Keratinocyte (primary cell): ENCODE measurements around the gene CAMKMT. TPM values are rescaled to one million over a fixed set of nuclear protein-coding genes. Genes with fewer than 3 reads are reported as not detected.

Experiments used
- DNase-seq: peaks from one replicate; pipeline ENCODE4 v3.0.0-alpha.2; 2011; ENCODE audit warnings: low read depth, missing footprints, low spot score
- FAIRE-seq: peaks from 2 replicates; lab custom pipeline; 2011; peaks lifted over from hg19 to GRCh38; lab: Jason Lieb, UNC
- H2AFZ ChIP-seq: 2 replicates; pipeline ENCODE4 v1.6.0; 2012; ENCODE audit warnings: low read length, control low read depth, inconsistent platforms; ENCODE audit not compliant: control insufficient read depth
- H3K27ac ChIP-seq: 2 replicates; pipeline ENCODE4 v1.5.1; 2011; ENCODE audit warnings: low read length; ENCODE audit not compliant: control insufficient read depth, insufficient read depth
- H3K27me3 ChIP-seq: 3 replicates; pipeline ENCODE4 v1.6.0; 2011; ENCODE audit warnings: low read length; ENCODE audit not compliant: control insufficient read depth, insufficient read depth; ENCODE audit errors: extremely low read depth
- H3K36me3 ChIP-seq, 2 experiments: 2 replicates in 1 of 2; 3 replicates in 1 of 2; pipeline ENCODE4 v1.5.1; 2011; ENCODE audit warnings: low read length in 2 of 2, mild to moderate bottlenecking in 1 of 2; ENCODE audit not compliant: control insufficient read depth in 2 of 2, insufficient read depth in 2 of 2; ENCODE audit errors: extremely low read depth in 1 of 2
- H3K4me1 ChIP-seq: 3 replicates; pipeline ENCODE4 v1.5.1; 2011; ENCODE audit warnings: low read length; ENCODE audit not compliant: control insufficient read depth, insufficient read depth; ENCODE audit errors: extremely low read depth
- H3K4me2 ChIP-seq: 3 replicates; pipeline ENCODE4 v1.6.0; 2011; ENCODE audit warnings: low read depth, low read length; ENCODE audit not compliant: control insufficient read depth, insufficient read depth; ENCODE audit errors: extremely low read depth
- H3K4me3 ChIP-seq, 3 experiments: fragments of 200-600 bp in 1 of 3; sonication (generic) in 1 of 3; 2 replicates in 2 of 3; 3 replicates in 1 of 3; pipeline ENCODE4 v1.5.1; 2011 to 2016; ENCODE audit warnings: low read length in 3 of 3, mild to moderate bottlenecking in 3 of 3, control low read depth in 2 of 3, inconsistent platforms in 1 of 3, low read depth in 1 of 3, mixed read lengths in 1 of 3, mixed run types in 1 of 3, moderate library complexity in 1 of 3; ENCODE audit not compliant: control insufficient read depth in 2 of 3, insufficient read depth in 2 of 3; ENCODE audit errors: extremely low read depth in 1 of 3
- H3K79me2 ChIP-seq: 2 replicates; pipeline ENCODE4 v1.6.0; 2012; ENCODE audit warnings: low read length; ENCODE audit not compliant: control insufficient read depth, insufficient read depth
- H3K9ac ChIP-seq: 3 replicates; pipeline ENCODE4 v1.6.0; 2011; ENCODE audit warnings: low read length; ENCODE audit not compliant: control insufficient read depth, insufficient read depth; ENCODE audit errors: extremely low read depth
- H3K9me1 ChIP-seq: 3 replicates; pipeline ENCODE4 v1.6.0; 2011; ENCODE audit warnings: low read length; ENCODE audit not compliant: control insufficient read depth, insufficient read depth; ENCODE audit errors: extremely low read depth
- H3K9me3 ChIP-seq: 2 replicates; pipeline ENCODE4 v1.5.1; 2012; ENCODE audit warnings: low read depth, low read length; ENCODE audit not compliant: control insufficient read depth
- H4K20me1 ChIP-seq: 3 replicates; pipeline ENCODE4 v1.6.0; 2011; ENCODE audit warnings: low read length; ENCODE audit not compliant: control insufficient read depth, insufficient read depth; ENCODE audit errors: extremely low read depth
- CTCF ChIP-seq, 3 experiments: IDR thresholded peaks in 1 of 3; conservative IDR thresholded peaks in 1 of 3; optimal IDR thresholded peaks in 1 of 3; 2 replicates in 2 of 3; 3 replicates in 1 of 3; pipeline versions ENCODE3 to v1.5.1; 2011; ENCODE audit warnings: low read length in 3 of 3, mild to moderate bottlenecking in 3 of 3, moderate library complexity in 2 of 3, control low read depth in 1 of 3, inconsistent platforms in 1 of 3; ENCODE audit not compliant: insufficient read depth in 2 of 3; ENCODE audit errors: extremely low read depth in 1 of 3
- EZH2 ChIP-seq: IDR thresholded peaks from one replicate; pipeline ENCODE4 v1.6.1; 2012; ENCODE audit warnings: inconsistent platforms, mild to moderate bottlenecking, low read length, moderate library complexity
- dilution Hi-C: fragments of 300-500 bp; cut with MboI; formaldehyde crosslinking; loops from one replicate; pipeline ENCODE4 v1.7.0; 2020; ENCODE audit warnings: low sequenced_read_pairs; ENCODE audit not compliant: extremely low pct_ligation_motif_present
- polyA plus RNA-seq, 5 experiments: library from polyadenylated mRNA; depleted of rRNA in 3 of 5; stranded (reverse) in 3 of 5; stranded (forward) in 1 of 5; unstranded in 1 of 5; fragments of >200 nt; gene quantifications; 1 replicate in 1 of 5; 2 replicates in 3 of 5; 3 replicates in 1 of 5; pipeline versions ENCODE4 v1.2.1 to v1.2.3, GENCODE V29; 2011 to 2012; ENCODE audit warnings: missing spikeins in 2 of 5, low read depth in 1 of 5, low replicate concordance in 1 of 5

Gene CAMKMT
- polyA plus RNA-seq, 1 donor (not counting 4 experiments of a cell fraction or from before 2014, with no cell fraction given) = 9.9 TPM

DNA sequence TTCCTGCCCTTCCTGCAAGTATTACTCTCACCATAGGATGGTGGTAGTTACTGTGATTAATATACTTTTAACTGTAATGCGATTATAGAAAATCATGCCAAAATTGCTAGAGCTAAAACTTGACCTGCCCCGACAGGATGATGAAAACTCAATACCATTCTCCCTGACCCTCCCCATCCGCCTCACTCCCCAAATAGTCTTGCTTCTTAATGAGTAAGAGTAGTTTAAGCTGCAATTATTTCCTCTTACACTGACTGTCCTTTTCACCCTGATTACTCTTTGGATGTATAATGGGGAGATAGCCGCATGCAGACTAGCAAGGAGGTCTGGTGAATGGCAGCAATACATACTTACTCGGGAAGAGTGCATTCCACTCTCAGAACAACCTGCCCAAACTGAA is 310.2 kb downstream of the CAMKMT start:
- Histone ChIP-seq H3K9ac (no peak overlapping the region), H2AFZ (no peak overlapping the region), H3K79me2 (no peaks in the 10 kb centered on the region), H3K27ac (no peak overlapping the region), H4K20me1 (no peaks in the 10 kb centered on the region), H3K27me3 (no peaks in the 10 kb centered on the region), H3K36me3 (no peaks in the 10 kb centered on the region), H3K4me2 (no peak overlapping the region), H3K9me3 (no peaks in the 10 kb centered on the region), H3K9me1 (no peaks in the 10 kb centered on the region), H3K4me3 (no peak overlapping the region), H3K4me1 (no peaks in the 10 kb centered on the region)
- DNase-seq (no peak), FAIRE-seq (no peak)
- dilution Hi-C loops = no loop called here
- no peak for TF ChIP-seq EZH2

DNA sequence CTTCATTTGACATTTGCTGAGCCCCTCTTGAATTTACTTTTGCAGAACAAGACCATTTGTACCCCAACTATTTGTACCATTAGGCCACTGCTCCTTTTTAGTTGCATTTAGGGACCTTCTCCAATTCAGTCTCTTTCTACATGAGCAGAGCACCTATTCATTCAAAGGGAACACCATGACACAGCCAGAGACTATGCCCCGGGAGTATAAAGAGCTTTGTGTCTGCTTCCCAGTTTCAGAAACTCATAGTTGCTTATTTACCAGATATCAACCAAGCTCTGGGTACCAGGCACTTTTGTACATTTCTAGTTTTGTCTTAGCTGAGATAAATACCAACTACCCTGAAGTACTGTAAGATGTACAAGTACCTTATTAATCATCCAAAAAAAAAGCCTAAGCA is 310.7 kb downstream of the CAMKMT start:
- no peaks in the 10 kb centered on the region for H3K9me3 ChIP-seq
- H3K79me2 ChIP-seq = no peaks in the 10 kb centered on the region
- no peak overlapping the region for H3K27ac ChIP-seq
- FAIRE-seq (no peak), DNase-seq (no peak)
- no peak overlapping the region for H3K9ac ChIP-seq
- no peak overlapping the region for H3K4me2 ChIP-seq
- no peaks in the 10 kb centered on the region for H3K36me3 ChIP-seq
- no peaks in the 10 kb centered on the region for H3K4me1 ChIP-seq
- H3K4me3 ChIP-seq = no peak overlapping the region
- dilution Hi-C loops = no loop called here
- no peaks in the 10 kb centered on the region for H3K9me1 ChIP-seq
- no peaks in the 10 kb centered on the region for H4K20me1 ChIP-seq
- H3K27me3 ChIP-seq = no peaks in the 10 kb centered on the region
- no peak for TF ChIP-seq CTCF (optimal IDR thresholded peaks at IDR 0.05 in 1 of 3, IDR thresholded peaks at IDR 0.05 in 1 of 3, conservative IDR thresholded peaks at IDR 0.05 in 1 of 3; ENCODE audit: extremely low read depth in 1 of 3, insufficient read depth in 2 of 3, low read length in 3 of 3)
- no peak for TF ChIP-seq EZH2
- no peak overlapping the region for H2AFZ ChIP-seq
